T-helper 1 cell treated with Interleukin-12 subunit alpha and Interleukin-12 subunit beta and Interleukin-4 antibody, amounts not matched to agents 30 μg/mL and 1 μg/mL, for 36 hours (primary cell): ENCODE results near the gene EXT2.

Source experiments
- H3K27ac Mint-ChIP-seq: one replicate; pipeline ENCODE4 v1.8.0; 2021; ENCODE audit warnings: mild to moderate bottlenecking, mixed read lengths
- H3K27me3 Mint-ChIP-seq: one replicate; pipeline ENCODE4 v1.8.0; 2021; ENCODE audit warnings: low read depth, mixed read lengths
- H3K36me3 Mint-ChIP-seq: one replicate; pipeline ENCODE4 v1.8.0; 2021; ENCODE audit warnings: low read depth, mixed read lengths
- H3K4me1 Mint-ChIP-seq: one replicate; pipeline ENCODE4 v1.8.0; 2021; ENCODE audit warnings: low read depth, mixed read lengths
- H3K4me3 Mint-ChIP-seq: one replicate; pipeline ENCODE4 v1.8.0; 2021; ENCODE audit warnings: mild to moderate bottlenecking, moderate library complexity, mixed read lengths
- H3K9me3 Mint-ChIP-seq: one replicate; pipeline ENCODE4 v1.8.0; 2021; ENCODE audit warnings: mixed read lengths

Gene EXT2

DNA sequence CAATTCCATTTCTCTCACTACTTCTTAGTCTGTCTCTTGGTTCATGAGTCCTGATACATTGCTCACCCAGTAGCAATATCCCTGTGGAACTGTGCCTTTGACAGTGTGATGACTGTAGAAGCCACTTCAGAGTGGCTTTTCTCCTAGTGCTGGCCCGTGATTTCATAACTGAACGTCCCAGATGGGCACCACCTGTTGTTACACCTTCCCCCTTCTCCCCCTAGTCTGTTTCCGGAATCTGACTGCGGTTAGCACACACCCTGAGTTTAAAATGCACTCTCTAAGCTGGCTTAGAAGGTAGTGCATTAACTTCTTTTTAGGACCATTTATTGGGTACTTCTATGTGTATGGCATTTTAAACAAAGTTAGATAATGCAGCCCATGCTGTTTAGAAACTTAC, 131.5 kb downstream of the EXT2 start:
- H3K27ac Mint-ChIP-seq, result no peak overlapping the region
- H3K4me3 Mint-ChIP-seq, result no peak overlapping the region
- peaks cover 7% of the 10 kb centered on the region for H3K36me3 Mint-ChIP-seq
- no peaks in the 10 kb centered on the region for H3K9me3 Mint-ChIP-seq
- peaks cover 5% of the 10 kb centered on the region for H3K4me1 Mint-ChIP-seq
- no peaks in the 10 kb centered on the region for H3K27me3 Mint-ChIP-seq

DNA sequence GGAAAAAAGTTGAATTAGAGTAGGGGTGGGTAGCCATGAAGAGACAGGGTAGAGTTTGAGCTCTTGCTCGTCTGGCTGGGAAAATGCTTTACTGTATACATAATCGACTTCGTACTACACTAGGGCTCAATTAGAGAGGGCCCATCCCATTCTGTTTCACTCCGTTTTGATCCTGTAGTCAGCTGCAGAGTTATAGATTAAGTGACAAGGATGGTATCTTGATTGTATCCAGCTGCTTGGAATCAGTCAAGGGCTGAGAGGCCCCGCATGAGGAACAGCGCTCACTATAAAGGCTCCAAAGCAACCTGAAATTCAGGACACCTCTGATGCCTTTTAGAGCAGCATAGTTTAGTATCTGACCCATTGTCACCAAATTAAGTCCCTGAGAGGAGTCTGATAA, 132.9 kb downstream of the EXT2 start:
- Mint-ChIP-seq H3K36me3 (peaks cover 3% of the 10 kb centered on the region), H3K27me3 (no peaks in the 10 kb centered on the region), H3K4me3 (no peak overlapping the region), H3K27ac (no peak overlapping the region), H3K4me1 (peaks cover 5% of the 10 kb centered on the region), H3K9me3 (no peaks in the 10 kb centered on the region)

DNA sequence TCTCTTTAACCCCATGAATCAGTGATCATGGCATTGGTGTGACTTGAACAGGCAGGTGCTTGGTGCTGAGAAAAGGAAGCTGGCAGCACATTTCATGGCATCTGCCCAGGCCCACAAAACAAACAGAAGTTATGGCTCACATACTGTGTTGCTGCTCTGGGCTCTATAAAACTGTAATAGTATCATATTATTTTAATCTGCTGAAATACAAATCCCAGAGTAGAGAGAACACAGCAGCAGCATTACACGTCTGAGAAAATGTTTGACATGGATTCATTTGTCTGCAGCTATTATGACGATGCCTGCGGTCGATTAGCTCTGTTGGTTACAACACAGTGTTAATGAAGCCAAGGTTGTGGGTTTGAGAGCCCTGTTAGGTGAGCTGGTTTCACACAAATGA, 133.6 kb downstream of the EXT2 start:
- Mint-ChIP-seq H3K27me3 (no peaks in the 10 kb centered on the region), H3K36me3 (peaks cover 3% of the 10 kb centered on the region), H3K27ac (no peak overlapping the region), H3K4me1 (peaks cover 5% of the 10 kb centered on the region), H3K4me3 (no peak overlapping the region), H3K9me3 (no peaks in the 10 kb centered on the region)

DNA sequence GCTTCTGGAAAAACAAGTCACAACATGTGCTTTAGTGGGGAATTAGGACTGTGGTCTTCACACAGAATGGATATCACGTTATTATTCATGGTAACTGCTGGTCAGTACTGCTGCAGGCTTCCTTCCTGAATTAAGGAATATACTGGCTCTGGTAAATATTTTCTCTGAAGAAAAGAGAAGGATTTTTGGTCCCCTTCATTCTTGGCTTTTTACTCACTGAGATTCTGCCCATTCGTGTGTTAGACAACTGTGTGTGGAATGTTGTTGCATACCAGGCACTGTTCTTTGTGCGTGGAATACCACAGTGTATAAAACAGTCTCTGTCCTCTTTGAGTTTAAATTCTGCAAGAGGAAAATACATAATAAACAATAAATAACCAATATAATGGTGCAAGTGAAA, 134.1 kb downstream of the EXT2 start:
- Mint-ChIP-seq H3K9me3 (no peaks in the 10 kb centered on the region), H3K27ac (no peak overlapping the region), H3K27me3 (no peaks in the 10 kb centered on the region), H3K36me3 (peaks cover 3% of the 10 kb centered on the region), H3K4me1 (peaks cover 5% of the 10 kb centered on the region), H3K4me3 (no peak overlapping the region)

- Mint-ChIP-seq H3K36me3 (peaks cover 14% of the 10 kb centered on the region), H3K27ac (no peak overlapping the region)
These were observed 140.3 kb downstream of the EXT2 start for GRCh38 chr11:44235765-44236201.

GRCh38 chr11:44236296-44236695, 140.8 kb downstream of the EXT2 start:
- H3K4me1 Mint-ChIP-seq, result no peaks in the 10 kb centered on the region
- peaks cover 14% of the 10 kb centered on the region for H3K36me3 Mint-ChIP-seq
- H3K27me3 Mint-ChIP-seq, result no peaks in the 10 kb centered on the region
- no peak overlapping the region for H3K4me3 Mint-ChIP-seq
- no peaks in the 10 kb centered on the region for H3K9me3 Mint-ChIP-seq
- no peak overlapping the region for H3K27ac Mint-ChIP-seq

More at GRCh38 chr11:44235765-44236201, 140.3 kb downstream of the EXT2 start:
- H3K9me3 Mint-ChIP-seq, result no peaks in the 10 kb centered on the region
- no peaks in the 10 kb centered on the region for H3K27me3 Mint-ChIP-seq
- H3K4me3 Mint-ChIP-seq, result no peak overlapping the region
- no peaks in the 10 kb centered on the region for H3K4me1 Mint-ChIP-seq

DNA sequence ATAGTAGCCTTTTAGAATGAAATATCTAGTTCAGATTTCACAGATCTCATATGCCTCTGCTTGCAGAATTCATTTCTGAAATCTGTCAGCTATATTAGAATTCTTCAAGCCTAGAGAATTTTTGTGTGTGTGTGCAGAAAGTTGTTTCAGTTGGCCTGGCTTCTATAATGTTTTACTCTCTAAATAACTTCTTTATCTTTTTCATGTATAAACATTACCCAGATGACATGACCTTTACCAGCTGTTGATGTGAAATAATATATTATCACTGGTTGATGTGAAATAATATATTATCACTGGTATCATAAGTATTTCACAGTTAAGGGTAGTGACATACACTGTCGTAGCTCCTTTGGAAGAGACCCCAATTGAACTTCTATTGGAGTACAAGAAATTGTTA, 141.7 kb downstream of the EXT2 start:
- Mint-ChIP-seq H3K9me3 (no peaks in the 10 kb centered on the region), H3K27me3 (no peaks in the 10 kb centered on the region), H3K4me1 (no peaks in the 10 kb centered on the region), H3K36me3 (peaks cover 17% of the 10 kb centered on the region), H3K4me3 (no peak overlapping the region), H3K27ac (no peak overlapping the region)

DNA sequence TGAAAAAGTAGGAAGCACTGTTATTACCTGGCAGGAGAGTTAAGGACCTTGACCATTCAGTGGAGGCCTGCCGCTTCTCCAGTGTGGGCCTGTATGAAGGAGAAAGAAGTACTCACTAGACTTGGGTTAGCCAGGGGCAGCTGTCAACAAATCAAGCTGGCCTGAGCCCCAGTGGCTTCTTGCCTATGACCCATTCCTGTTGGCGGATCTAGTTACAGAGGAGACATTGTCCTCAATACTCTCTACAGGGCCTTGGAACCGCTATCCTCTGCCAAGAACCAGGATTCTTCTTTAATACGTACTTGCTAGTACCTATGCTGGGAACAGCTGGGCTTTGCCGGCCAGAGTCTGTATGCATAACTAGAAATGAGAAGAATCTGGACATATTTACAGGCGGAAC, 146.4 kb downstream of the EXT2 start:
- Mint-ChIP-seq H3K36me3 (peaks cover 20% of the 10 kb centered on the region), H3K9me3 (no peaks in the 10 kb centered on the region), H3K4me1 (no peaks in the 10 kb centered on the region), H3K27ac (no peak overlapping the region), H3K27me3 (no peaks in the 10 kb centered on the region), H3K4me3 (no peak overlapping the region)

- no peaks in the 10 kb centered on the region for H3K27me3 Mint-ChIP-seq
- H3K4me3 Mint-ChIP-seq, result no peak overlapping the region
- H3K36me3 Mint-ChIP-seq, result peaks cover 16% of the 10 kb centered on the region
- H3K27ac Mint-ChIP-seq, result no peak overlapping the region
- no peaks in the 10 kb centered on the region for H3K4me1 Mint-ChIP-seq
- no peaks in the 10 kb centered on the region for H3K9me3 Mint-ChIP-seq
These were observed 147.6 kb downstream of the EXT2 start for GRCh38 chr11:44243086-44243485.

GRCh38 chr11:44243595-44244343, 148.3 kb downstream of the EXT2 start:
- Mint-ChIP-seq H3K27ac (no peak overlapping the region), H3K4me1 (no peaks in the 10 kb centered on the region), H3K4me3 (no peak overlapping the region), H3K36me3 (peaks cover 16% of the 10 kb centered on the region), H3K27me3 (no peaks in the 10 kb centered on the region), H3K9me3 (no peaks in the 10 kb centered on the region)

DNA sequence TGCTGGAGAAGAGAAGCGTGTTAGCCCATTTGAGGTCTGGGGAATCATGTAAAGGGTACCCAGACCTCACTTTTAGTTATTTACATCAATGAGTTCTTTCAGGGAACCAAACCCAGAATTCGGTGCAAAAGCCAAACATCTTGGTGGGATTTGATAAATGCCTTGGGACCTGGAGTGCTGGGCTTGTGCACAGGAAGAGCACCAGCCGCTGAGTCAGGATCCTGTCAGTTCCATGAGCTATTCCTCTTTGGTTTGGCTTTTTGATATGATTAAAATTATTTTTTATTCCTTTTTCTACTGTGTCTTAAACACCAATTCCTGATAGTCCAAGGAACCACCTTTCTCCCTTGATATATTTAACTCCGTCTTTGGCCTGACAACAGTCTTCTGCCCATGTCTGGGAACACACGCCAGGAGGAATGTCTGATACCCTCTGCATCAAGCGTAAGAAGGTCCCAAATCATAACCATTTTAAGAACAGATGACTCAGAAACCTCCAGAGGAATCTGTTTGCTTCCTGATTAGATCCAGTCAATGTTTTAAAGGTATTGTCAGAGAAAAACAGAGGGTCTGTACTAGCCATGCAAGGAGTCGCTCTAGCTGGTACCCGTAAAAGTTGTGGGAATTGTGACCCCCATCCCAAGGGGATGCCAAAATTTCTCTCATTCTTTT, 149.3 kb downstream of the EXT2 start:
- Mint-ChIP-seq H3K9me3 (no peaks in the 10 kb centered on the region), H3K27ac (no peak overlapping the region), H3K4me3 (no peak overlapping the region), H3K4me1 (no peaks in the 10 kb centered on the region), H3K36me3 (peaks cover 14% of the 10 kb centered on the region), H3K27me3 (no peaks in the 10 kb centered on the region)

- H3K36me3 Mint-ChIP-seq, result peaks cover 17% of the 10 kb centered on the region
- no peak overlapping the region for H3K4me3 Mint-ChIP-seq
- peaks cover under 1% of the 10 kb centered on the region for H3K9me3 Mint-ChIP-seq
- H3K4me1 Mint-ChIP-seq, result no peaks in the 10 kb centered on the region
- H3K27me3 Mint-ChIP-seq, result no peaks in the 10 kb centered on the region
- H3K27ac Mint-ChIP-seq, result no peak overlapping the region
These were observed 151.2 kb downstream of the EXT2 start for GRCh38 chr11:44246726-44247125.

- Mint-ChIP-seq H3K27ac (peak overlapping the region; percentile 28), H3K36me3 (peaks cover 24% of the 10 kb centered on the region), H3K9me3 (peaks cover 9% of the 10 kb centered on the region), H3K27me3 (no peaks in the 10 kb centered on the region), H3K4me1 (no peaks in the 10 kb centered on the region), H3K4me3 (no peak overlapping the region)
These were observed 152.0 kb downstream of the EXT2 start for GRCh38 chr11:44247508-44247907.

DNA sequence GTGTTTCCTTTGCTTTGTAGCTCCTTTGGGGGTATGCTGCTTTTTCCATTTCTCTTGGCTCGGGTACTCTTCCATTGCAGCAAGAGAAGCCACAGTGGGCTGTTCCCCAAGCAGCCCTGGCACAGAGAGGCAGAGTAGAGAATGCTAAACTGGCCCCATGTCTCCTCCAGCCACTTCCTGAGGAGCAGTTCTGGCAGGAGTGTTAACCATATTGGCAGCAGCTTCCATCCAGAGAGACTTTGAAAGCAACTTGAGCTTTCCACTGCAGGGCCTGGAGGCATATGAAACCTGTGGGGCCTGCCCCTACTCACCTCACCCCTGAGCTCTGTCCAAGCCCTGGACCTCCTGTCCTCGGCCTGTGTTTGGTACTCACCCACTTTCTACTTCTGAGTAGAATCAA, 152.6 kb downstream of the EXT2 start:
- H3K9me3 Mint-ChIP-seq, result peaks cover 15% of the 10 kb centered on the region
- H3K36me3 Mint-ChIP-seq, result peaks cover 30% of the 10 kb centered on the region
- H3K4me3 Mint-ChIP-seq, result no peak overlapping the region
- no peaks in the 10 kb centered on the region for H3K27me3 Mint-ChIP-seq
- no peaks in the 10 kb centered on the region for H3K4me1 Mint-ChIP-seq
- H3K27ac Mint-ChIP-seq, result no peak overlapping the region

DNA sequence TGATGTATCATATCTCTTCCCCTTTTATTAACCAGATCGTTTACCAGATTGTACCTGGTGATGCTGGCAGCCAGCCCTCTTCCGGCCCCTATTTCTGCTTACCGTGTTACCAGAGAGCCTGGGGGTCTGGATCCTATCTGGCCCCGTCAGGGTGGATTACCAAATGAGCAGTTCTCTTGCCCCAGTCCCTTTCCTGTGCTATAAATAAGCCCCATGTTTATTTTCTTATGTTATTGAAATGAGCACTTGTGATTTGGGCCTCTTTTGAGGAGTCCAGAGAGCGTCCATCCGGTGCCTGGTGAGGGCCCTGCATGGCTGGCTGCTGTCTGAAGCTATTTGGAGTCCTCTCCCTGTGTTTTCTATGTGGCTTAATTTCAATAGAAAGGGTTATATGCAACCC, 154.9 kb downstream of the EXT2 start:
- H3K36me3 Mint-ChIP-seq, result peaks cover 24% of the 10 kb centered on the region
- no peaks in the 10 kb centered on the region for H3K27me3 Mint-ChIP-seq

More for the DNA sequence above, 154.9 kb downstream of the EXT2 start:
- no peaks in the 10 kb centered on the region for H3K4me1 Mint-ChIP-seq
- H3K27ac Mint-ChIP-seq, result no peak overlapping the region
- peaks cover 22% of the 10 kb centered on the region for H3K9me3 Mint-ChIP-seq
- no peak overlapping the region for H3K4me3 Mint-ChIP-seq
